Fibroblast of skin of left biceps (primary cell): ENCODE measurements around the gene PFKM.

Experiments used
- DNase-seq, 2 experiments: peaks; one replicate each; pipeline ENCODE4 v3.0.0-alpha.2; 2013; ENCODE audit warnings: low read depth in 2 of 2

The PFKM gene

GRCh38 chr12:48187916-48188695 lies 68.9 kb downstream of the PFKM start:
- DNase-seq = no peak

GRCh38 chr12:48189331-48190125 lies 70.4 kb downstream of the PFKM start:
- no peak for DNase-seq

GRCh38 chr12:48191096-48191495 lies 71.9 kb downstream of the PFKM start:
- no peak for DNase-seq

- DNase-seq = no peak
These were observed 73.7 kb downstream of the PFKM start for GRCh38 chr12:48192861-48193260.

GRCh38 chr12:48193623-48194022 lies 74.5 kb downstream of the PFKM start:
- DNase-seq = no peak

- peak in 1 of 2 experiments; percentile 36 for DNase-seq
These were observed 75.6 kb downstream of the PFKM start for GRCh38 chr12:48194799-48195201.
